IMR-90 (cell line): ENCODE data around the gene MRPL43. TPM values are rescaled to one million over a fixed set of nuclear protein-coding genes. Genes with fewer than 3 reads are reported as not detected.

Experiments
- ATAC-seq: fragments of 200-7000 bp; cut with Tn5 transposase; 2 replicates; pipeline ENCODE4 v1.9.1; 2020; ENCODE audit warnings: low read depth, mild to moderate bottlenecking, moderate library complexity
- Bru-seq: library from RNA; stranded (reverse); fragments of 400-500 nt; gene quantifications from one replicate; lab custom pipeline; 2021; lab: Mats Ljungman, UMichigan
- BruChase-seq, 2 experiments: library from RNA; stranded (reverse); fragments of 400-500 nt; gene quantifications; one replicate each; lab custom pipeline; 2021; lab: Mats Ljungman, UMichigan
- BruUV-seq: library from RNA; stranded (reverse); fragments of 400-500 nt; replicated peaks from 2 replicates; lab custom pipeline; 2021; lab: Mats Ljungman, UMichigan
- CTCF ChIA-PET: fragments of 300-600 bp; formaldehyde crosslinking; extraction: SDS; loops from one replicate; lab custom pipeline; 2021; ENCODE audit warnings: antibody characterized with exemption; lab: Yijun Ruan, JAX
- POLR2A ChIA-PET: fragments of 300-600 bp; sonication (Branson Sonifier 250); formaldehyde crosslinking; loops from one replicate; lab custom pipeline; 2022; ENCODE audit warnings: antibody characterized with exemption; ENCODE audit not compliant: unreplicated experiment; lab: Charles Lee
- DNase-seq: peaks from one replicate; pipeline ENCODE4 v3.0.0; 2013
- H2AFZ ChIP-seq: replicated peaks from 2 replicates; pipeline ENCODE3; 2013; ENCODE audit warnings: low read length, mild to moderate bottlenecking; ENCODE audit not compliant: poor library complexity
- H2AK5ac ChIP-seq: 2 replicates; pipeline ENCODE4 v1.6.1; 2013; ENCODE audit warnings: low read depth, low read length, inconsistent platforms
- H2AK9ac ChIP-seq: replicated peaks from 2 replicates; pipeline ENCODE3; 2013; ENCODE audit warnings: mild to moderate bottlenecking, low read depth, low read length, moderate library complexity; ENCODE audit not compliant: poor library complexity
- H2BK120ac ChIP-seq: 2 replicates; pipeline ENCODE4 v1.6.1; 2013; ENCODE audit warnings: low read depth, low read length, inconsistent platforms
- H2BK15ac ChIP-seq: 3 replicates; pipeline ENCODE4 v1.6.1; 2013; ENCODE audit warnings: low read depth, low read length, inconsistent platforms
- H2BK20ac ChIP-seq: 2 replicates; pipeline ENCODE4 v1.6.1; 2013; ENCODE audit warnings: low read depth, mild to moderate bottlenecking, inconsistent platforms, low read length, moderate library complexity
- H2BK5ac ChIP-seq: 2 replicates; pipeline ENCODE4 v1.6.1; 2013; ENCODE audit warnings: mild to moderate bottlenecking, low read depth, low read length, inconsistent platforms; ENCODE audit not compliant: poor library complexity, severe bottlenecking
- H3K14ac ChIP-seq: replicated peaks from 2 replicates; pipeline ENCODE4 v1.6.1; 2013; ENCODE audit warnings: low read depth, low read length, inconsistent platforms
- H3K18ac ChIP-seq: 2 replicates; pipeline ENCODE4 v1.6.1; 2013; ENCODE audit warnings: low read depth, low read length, control low read depth
- H3K23ac ChIP-seq: 2 replicates; pipeline ENCODE4 v1.6.1; 2013; ENCODE audit warnings: low read depth, low read length, inconsistent platforms
- H3K27ac ChIP-seq: 2 replicates; pipeline ENCODE4 v1.5.1; 2013; ENCODE audit warnings: mild to moderate bottlenecking, control low read depth, low read length; ENCODE audit not compliant: insufficient read depth
- H3K27me3 ChIP-seq: 2 replicates; pipeline ENCODE4 v1.6.1; 2013; ENCODE audit warnings: low read length; ENCODE audit not compliant: control insufficient read depth, insufficient read depth
- H3K36me3 ChIP-seq: 2 replicates; pipeline ENCODE4 v1.6.1; 2013; ENCODE audit warnings: low read length, mixed read lengths; ENCODE audit not compliant: control insufficient read depth, insufficient read depth
- H3K4ac ChIP-seq: 2 replicates; pipeline ENCODE4 v1.6.1; 2013; ENCODE audit warnings: low read depth, low read length, inconsistent platforms
- H3K4me1 ChIP-seq: 2 replicates; pipeline ENCODE4 v1.6.1; 2013; ENCODE audit warnings: low read length, mixed read lengths; ENCODE audit not compliant: control insufficient read depth, insufficient read depth
- H3K4me2 ChIP-seq: 2 replicates; pipeline ENCODE4 v1.6.1; 2013; ENCODE audit warnings: low read depth, mild to moderate bottlenecking, control low read depth, low read length, moderate library complexity
- H3K4me3 ChIP-seq: 2 replicates; pipeline ENCODE4 v1.5.1; 2013; ENCODE audit warnings: low read depth, mild to moderate bottlenecking, control low read depth, low read length, moderate library complexity; ENCODE audit not compliant: insufficient read depth
- H3K56ac ChIP-seq: 2 replicates; pipeline ENCODE4 v1.6.1; 2013; ENCODE audit warnings: low read length, inconsistent platforms; ENCODE audit not compliant: insufficient read depth; ENCODE audit errors: extremely low read depth
- H3K79me1 ChIP-seq, 2 experiments: 2 replicates each; pipeline ENCODE4 v1.6.1; 2013; ENCODE audit warnings: low read length in 2 of 2, inconsistent platforms in 1 of 2, low read depth in 1 of 2
- H3K9ac ChIP-seq: 2 replicates; pipeline ENCODE4 v1.6.1; 2013; ENCODE audit warnings: low read depth, low read length, control low read depth
- H3K9me1 ChIP-seq: 2 replicates; pipeline ENCODE4 v1.6.1; 2013; ENCODE audit warnings: low read length, inconsistent platforms; ENCODE audit not compliant: insufficient read depth
- H3K9me3 ChIP-seq: 2 replicates; pipeline ENCODE4 v1.6.1; 2013; ENCODE audit warnings: low read length; ENCODE audit not compliant: control insufficient read depth, insufficient read depth
- H4K20me1 ChIP-seq: 2 replicates; pipeline ENCODE4 v1.6.1; 2013; ENCODE audit warnings: low read length, inconsistent platforms; ENCODE audit not compliant: insufficient read depth
- H4K5ac ChIP-seq: 2 replicates; pipeline ENCODE4 v1.6.1; 2013; ENCODE audit warnings: mild to moderate bottlenecking, low read depth, low read length, control low read depth
- H4K8ac ChIP-seq, 2 experiments: 2 replicates each; pipeline ENCODE4 v1.6.1; 2013; ENCODE audit warnings: low read depth in 2 of 2, low read length in 2 of 2, control low read depth in 1 of 2, inconsistent platforms in 1 of 2
- H4K91ac ChIP-seq: 2 replicates; pipeline ENCODE4 v1.6.1; 2013; ENCODE audit warnings: low read depth, low read length, inconsistent platforms; ENCODE audit not compliant: insufficient read depth
- BHLHE40 ChIP-seq: fragments of 150-350 bp; IDR thresholded peaks from 2 replicates; pipeline ENCODE4 v1.6.1; 2016; ENCODE audit warnings: mild to moderate bottlenecking, low read depth, low read length
- CEBPB ChIP-seq: IDR thresholded peaks from 2 replicates; pipeline ENCODE4 v1.6.1; 2012; ENCODE audit warnings: low read depth, low read length, improper control_type of control experiment
- CTCF ChIP-seq: conservative IDR thresholded peaks from 2 replicates; pipeline ENCODE4 v1.5.1; 2012; ENCODE audit warnings: mild to moderate bottlenecking, low read depth, low read length, improper control_type of control experiment
- MAFK ChIP-seq: IDR thresholded peaks from 2 replicates; pipeline ENCODE4 v1.6.1; 2012; ENCODE audit warnings: low read depth, low read length, improper control_type of control experiment
- MAZ ChIP-seq: IDR thresholded peaks from 2 replicates; pipeline ENCODE4 v1.6.1; 2012; ENCODE audit warnings: low read depth, mild to moderate bottlenecking, low read length, improper control_type of control experiment, moderate library complexity, borderline replicate concordance
- MXI1 ChIP-seq: IDR thresholded peaks from 2 replicates; pipeline ENCODE4 v1.6.1; 2012; ENCODE audit warnings: low read depth, mild to moderate bottlenecking, low read length, moderate library complexity, borderline replicate concordance
- NFE2L2 ChIP-seq: fragments of 150-350 bp; IDR thresholded peaks from 2 replicates; pipeline ENCODE4 v1.6.1; 2016; ENCODE audit warnings: low read depth, mild to moderate bottlenecking, low read length
- RAD21 ChIP-seq: IDR thresholded peaks from 2 replicates; pipeline ENCODE4 v1.6.1; 2012; ENCODE audit warnings: low read length, improper control_type of control experiment
- RCOR1 ChIP-seq: IDR thresholded peaks from 2 replicates; pipeline ENCODE4 v1.6.1; 2012; ENCODE audit warnings: mild to moderate bottlenecking, low read length, improper control_type of control experiment; ENCODE audit not compliant: insufficient replicate concordance
- RFX5 ChIP-seq: IDR thresholded peaks from 2 replicates; pipeline ENCODE4 v1.8.0; 2012; ENCODE audit warnings: low read depth, mild to moderate bottlenecking, low read length, moderate library complexity
- SMC3 ChIP-seq: fragments of 150-350 bp; IDR thresholded peaks from 2 replicates; pipeline ENCODE4 v1.6.1; 2016; ENCODE audit warnings: low read depth, mild to moderate bottlenecking, antibody characterized with exemption, low read length, moderate library complexity
- USF2 ChIP-seq: fragments of 150-350 bp; IDR thresholded peaks from 2 replicates; pipeline ENCODE4 v1.6.1; 2017; ENCODE audit warnings: mild to moderate bottlenecking, antibody characterized with exemption, low read length, low read depth
- WGBS, 2 experiments: methylation state at CpG; one replicate each; pipeline versions ENCODE4 v1.1.5 to v1.1.7; 2013; ENCODE audit warnings: missing lambda C conversion rate in 2 of 2; ENCODE audit not compliant: insufficient read length in 1 of 2; ENCODE audit errors: extremely low coverage in 2 of 2; 5-methylcytosine and 5-hydroxymethylcytosine counted together
- dilution Hi-C: fragments of 300-500 bp; cut with HindIII; formaldehyde crosslinking; loops from one replicate; pipeline ENCODE4 v1.14.3; 2018; ENCODE audit warnings: low sequenced_read_pairs; ENCODE audit not compliant: unreplicated experiment
- in situ Hi-C: fragments of 300-500 bp; cut with MboI; formaldehyde crosslinking; loops from 3 replicates; pipeline ENCODE4 v1.14.3; 2019; ENCODE audit warnings: low sequenced_read_pairs, inconsistent platforms, mixed read lengths
- intact Hi-C: fragments of 100-400 bp; cut with micrococcal nuclease; formaldehyde crosslinking; loops from 2 replicates; pipeline ENCODE4 v1.10.0; 2022
- long read RNA-seq: library from polyadenylated mRNA; unstranded; transcript quantifications from one replicate; pipeline ENCODE4 v2.0.0, GENCODE V29; 2021; ENCODE audit not compliant: unreplicated experiment
- polyA plus RNA-seq, 3 experiments: library from polyadenylated mRNA; depleted of rRNA; stranded (reverse); fragments of >200 nt; gene quantifications; 2 replicates each; pipeline ENCODE4 v1.2.3, GENCODE V29; 2012; ENCODE audit warnings: low replicate concordance in 1 of 3
- total RNA-seq: library from RNA; depleted of rRNA; stranded (reverse); fragments of >200 nt; gene quantifications from 2 replicates; pipeline ENCODE4 v1.2.3, GENCODE V29; 2012; rRNA removed

MRPL43 gene
- total RNA-seq (56.4 and 61.3 TPM in 2 replicates), polyA plus RNA-seq (2012; rRNA removed) (142 and 184 TPM in 2 replicates), Bru-seq, nascent RNA (percentile 65 among the genes with signal in this experiment), BruChase-seq, experiment 1, labeled RNA remaining after a 6-hour chase (percentile 66 among the genes with signal in this experiment), BruChase-seq, experiment 2, labeled RNA remaining after a 2-hour chase (percentile 64 among the genes with signal in this experiment)
- 193 and 243 TPM in 2 replicates for polyA plus RNA-seq (2012; cell fraction: cytosol; rRNA removed)
- 68.3 and 147 TPM in 2 replicates for polyA plus RNA-seq (2012; cell fraction: nucleus; rRNA removed; ENCODE audit: low replicate concordance)
- long read RNA-seq, transcript MRPL43-203 (3 exons, 1,010 nt): major isoform, 28 of 43 reads
- long read RNA-seq, partial matches to known transcripts: 0 of 43 reads
- long read RNA-seq, other reads (novel, unspliced or antisense): 11 of 43 reads

GRCh38 chr10:100986952-100987684 lies at the start of gene MRPL43, which contains the start of gene TWNK:
Gene MRPL43 (minus strand): TSS chr10:100987497. CDS start chr10:100987443, 54 bp downstream.
Gene TWNK (plus strand): TSS chr10:100987543. CDS start chr10:100988211, 668 bp downstream.
- in situ Hi-C loops: no loop called here
- Histone ChIP-seq H3K14ac (peak within 1 kb of the TSS; percentile 99), H3K9ac (peak within 1 kb of the TSS; percentile 97), H3K18ac (peak within 1 kb of the TSS; percentile 89; the same call in 1 of the 2 replicates), H2BK5ac (peak within 1 kb of the TSS; percentile 96), H4K8ac (peak within 1 kb of the TSS; percentile 95 to 100), H4K20me1 (0 out of 2 replicates have a peak, but pooled peaks cover 3% of the 10 kb centered on the region), H2AK5ac (peak within 1 kb of the TSS; percentile 88), H3K27ac (peak within 1 kb of the TSS; percentile 98), H2BK120ac (peak within 1 kb of the TSS; percentile 87), H4K91ac (peak within 1 kb of the TSS; percentile 95), H2BK15ac (0 out of 3 replicates have a peak within 1 kb of the TSS, but pooled peaks have one; percentile 51), H3K56ac (peak within 1 kb of the TSS; percentile 87), H2AK9ac (peak within 1 kb of the TSS; percentile 98), H3K4ac (peak within 1 kb of the TSS; percentile 99), H3K9me3 (no peaks in the 10 kb centered on the region), H2BK20ac (peak within 1 kb of the TSS; percentile 84; the same call in 1 of the 2 replicates), H3K27me3 (no peaks in the 10 kb centered on the region), H3K4me3 (peak within 1 kb of the TSS; percentile 90), H2AFZ (peak within 1 kb of the TSS; percentile 99), H3K4me2 (peak within 1 kb of the TSS; percentile 99), H3K4me1 (peaks cover 8% of the 10 kb centered on the region; the same call in 1 of the 2 replicates), H4K5ac (peak within 1 kb of the TSS; percentile 96), H3K79me1 (peaks cover 60 to 67% of the 10 kb centered on the region in 2 experiments), H3K36me3 (peaks cover 31% of the 10 kb centered on the region), H3K9me1 (peaks cover 9% of the 10 kb centered on the region), H3K23ac (peak within 1 kb of the TSS; percentile 94)
- POLR2A ChIA-PET: no interaction called here
- dilution Hi-C loops: no loop called here
- BruUV-seq: no TSS peak
- intact Hi-C loops: no loop called here
- WGBS, 2 experiments: 1% methylated on average over 60 of the region's 75 CpGs; no CpG with 5 or more reads in 1 of the 2 experiments
- TF ChIP-seq NFE2L2 (no peak), RFX5 (no peak), RCOR1 (no peak), MAZ (peak; percentile 8; the same call in 1 of the 2 replicates), MXI1 (peak; percentile 99), RAD21 (no peak), CTCF (no peak), SMC3 (no peak), CEBPB (no peak), USF2 (peak; percentile 1; the same call in 1 of the 2 replicates), MAFK (no peak), BHLHE40 (no peak)
- CTCF ChIA-PET: interaction anchor here (1.5 kb wide), 1 partner anchor 28 kb away, joined by 3 read pairs; no protein-coding TSS in a partner anchor
- DNase-seq: peak; percentile 64
- ATAC-seq: peak; percentile 94
